Measurements from ENCODE around the gene RTN4R. TPM values are rescaled to one million over a fixed set of nuclear protein-coding genes. Genes with fewer than 3 reads are reported as not detected.

RTN4R gene
- total and polyA plus RNA-seq, 2 of the 4 experiments (the other 2 are of a cell fraction): 0.18 to 0.94 TPM

DNA sequence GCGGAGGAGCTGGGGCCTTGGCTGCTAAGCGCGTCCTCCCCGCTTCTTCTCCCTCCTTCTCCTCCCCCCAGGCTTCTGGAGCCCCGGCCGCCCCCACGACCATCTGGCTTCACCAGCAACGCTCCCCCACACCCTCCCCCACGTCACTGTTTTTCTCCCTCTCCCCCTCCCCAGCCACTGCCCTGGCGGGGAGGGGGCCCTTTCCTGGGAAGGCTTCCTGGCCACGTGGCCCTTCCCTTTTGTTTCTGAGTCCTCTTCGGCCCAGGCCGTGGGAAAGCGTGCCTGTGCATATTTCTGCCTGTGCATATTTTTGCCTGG, 27.7 kb downstream of the RTN4R start:
- in situ Hi-C loops (cut with MboI; ENCODE audit: low sequenced_read_pairs): no loop called here
- CTCF ChIA-PET: no interaction called here

More for the DNA sequence above, 27.7 kb downstream of the RTN4R start:
- H4K8ac ChIP-seq (ENCODE audit: low read depth in 2 of 2, low read length in 2 of 2): no peak overlapping the region
- H2AFZ ChIP-seq (replicated peaks; ENCODE audit: low read length, poor library complexity): no peak overlapping the region
- no peak overlapping the region for H3K18ac ChIP-seq (ENCODE audit: low read depth, low read length)
- TF ChIP-seq FOS (IDR thresholded peaks at IDR 0.05; ENCODE audit: low read depth, low read length) (no peak), POLR2A (IDR thresholded peaks at IDR 0.05; ENCODE audit: low read depth, low read length) (no peak), MXI1 (IDR thresholded peaks at IDR 0.05; ENCODE audit: borderline replicate concordance, low read depth, low read length) (no peak), CEBPB (IDR thresholded peaks at IDR 0.05; ENCODE audit: low read depth, low read length) (no peak), RAD21 (IDR thresholded peaks at IDR 0.05; ENCODE audit: low read length) (no peak), RCOR1 (IDR thresholded peaks at IDR 0.05; ENCODE audit: insufficient replicate concordance, low read length) (no peak), RFX5 (IDR thresholded peaks at IDR 0.05; ENCODE audit: low read depth, low read length) (no peak), SMC3 (IDR thresholded peaks at IDR 0.05; ENCODE audit: low read depth, low read length) (no peak), MAFK (IDR thresholded peaks at IDR 0.05; ENCODE audit: low read depth, low read length) (no peak), NFE2L2 (IDR thresholded peaks at IDR 0.05; ENCODE audit: low read depth, low read length) (no peak)
- TF ChIP-seq, protein P1, sequence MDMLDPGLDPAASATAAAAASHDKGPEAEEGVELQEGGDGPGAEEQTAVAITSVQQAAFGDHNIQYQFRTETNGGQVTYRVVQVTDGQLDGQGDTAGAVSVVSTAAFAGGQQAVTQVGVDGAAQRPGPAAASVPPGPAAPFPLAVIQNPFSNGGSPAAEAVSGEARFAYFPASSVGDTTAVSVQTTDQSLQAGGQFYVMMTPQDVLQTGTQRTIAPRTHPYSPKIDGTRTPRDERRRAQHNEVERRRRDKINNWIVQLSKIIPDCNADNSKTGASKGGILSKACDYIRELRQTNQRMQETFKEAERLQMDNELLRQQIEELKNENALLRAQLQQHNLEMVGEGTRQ (IDR thresholded peaks at IDR 0.05; ENCODE audit: low read depth, low read length): no peak
- TF ChIP-seq, protein P2, sequence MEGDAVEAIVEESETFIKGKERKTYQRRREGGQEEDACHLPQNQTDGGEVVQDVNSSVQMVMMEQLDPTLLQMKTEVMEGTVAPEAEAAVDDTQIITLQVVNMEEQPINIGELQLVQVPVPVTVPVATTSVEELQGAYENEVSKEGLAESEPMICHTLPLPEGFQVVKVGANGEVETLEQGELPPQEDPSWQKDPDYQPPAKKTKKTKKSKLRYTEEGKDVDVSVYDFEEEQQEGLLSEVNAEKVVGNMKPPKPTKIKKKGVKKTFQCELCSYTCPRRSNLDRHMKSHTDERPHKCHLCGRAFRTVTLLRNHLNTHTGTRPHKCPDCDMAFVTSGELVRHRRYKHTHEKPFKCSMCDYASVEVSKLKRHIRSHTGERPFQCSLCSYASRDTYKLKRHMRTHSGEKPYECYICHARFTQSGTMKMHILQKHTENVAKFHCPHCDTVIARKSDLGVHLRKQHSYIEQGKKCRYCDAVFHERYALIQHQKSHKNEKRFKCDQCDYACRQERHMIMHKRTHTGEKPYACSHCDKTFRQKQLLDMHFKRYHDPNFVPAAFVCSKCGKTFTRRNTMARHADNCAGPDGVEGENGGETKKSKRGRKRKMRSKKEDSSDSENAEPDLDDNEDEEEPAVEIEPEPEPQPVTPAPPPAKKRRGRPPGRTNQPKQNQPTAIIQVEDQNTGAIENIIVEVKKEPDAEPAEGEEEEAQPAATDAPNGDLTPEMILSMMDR (conservative IDR thresholded peaks at IDR 0.05; ENCODE audit: low read depth, low read length): no peak
- TF ChIP-seq, protein P3, sequence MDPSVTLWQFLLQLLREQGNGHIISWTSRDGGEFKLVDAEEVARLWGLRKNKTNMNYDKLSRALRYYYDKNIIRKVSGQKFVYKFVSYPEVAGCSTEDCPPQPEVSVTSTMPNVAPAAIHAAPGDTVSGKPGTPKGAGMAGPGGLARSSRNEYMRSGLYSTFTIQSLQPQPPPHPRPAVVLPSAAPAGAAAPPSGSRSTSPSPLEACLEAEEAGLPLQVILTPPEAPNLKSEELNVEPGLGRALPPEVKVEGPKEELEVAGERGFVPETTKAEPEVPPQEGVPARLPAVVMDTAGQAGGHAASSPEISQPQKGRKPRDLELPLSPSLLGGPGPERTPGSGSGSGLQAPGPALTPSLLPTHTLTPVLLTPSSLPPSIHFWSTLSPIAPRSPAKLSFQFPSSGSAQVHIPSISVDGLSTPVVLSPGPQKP (IDR thresholded peaks at IDR 0.05; ENCODE audit: borderline replicate concordance, low read depth, low read length): no peak
- no peak overlapping the region for H4K91ac ChIP-seq (ENCODE audit: insufficient read depth, low read depth, low read length)
- no TSS peak for BruUV-seq (replicated peaks)
- no peaks in the 10 kb centered on the region for H3K9me1 ChIP-seq (ENCODE audit: insufficient read depth, low read length)
- no peak overlapping the region for H3K14ac ChIP-seq (replicated peaks; ENCODE audit: low read depth, low read length)
- DNase-seq: no peak
- no peaks in the 10 kb centered on the region for H3K79me1 ChIP-seq (ENCODE audit: low read depth in 1 of 2, low read length in 2 of 2)
- H3K56ac ChIP-seq (ENCODE audit: extremely low read depth, insufficient read depth, low read length): no peak overlapping the region
- H3K27me3 ChIP-seq (ENCODE audit: control insufficient read depth, insufficient read depth, low read length): peaks cover 8% of the 10 kb centered on the region; the same call in 1 of the 2 replicates
- H3K4me2 ChIP-seq (ENCODE audit: low read depth, low read length): no peak overlapping the region
- no peak for ATAC-seq (ENCODE audit: low read depth)
- 8% methylated on average over 2 of the region's 14 CpGs; no CpG with 5 or more reads in 1 of the 2 experiments for WGBS, 2 experiments (ENCODE audit: extremely low coverage in 2 of 2, insufficient read length in 1 of 2)
- no peak overlapping the region for H2AK5ac ChIP-seq (ENCODE audit: low read depth, low read length)
- H3K4me3 ChIP-seq (ENCODE audit: insufficient read depth, low read depth, low read length): no peak overlapping the region
- dilution Hi-C loops (cut with HindIII; ENCODE audit: low sequenced_read_pairs, unreplicated experiment) (no loop called here), intact Hi-C loops (cut with micrococcal nuclease) (no loop called here)
- POLR2A ChIA-PET (ENCODE audit: unreplicated experiment): no interaction called here
- H3K36me3 ChIP-seq (ENCODE audit: control insufficient read depth, insufficient read depth, low read length): no peaks in the 10 kb centered on the region
- no peaks in the 10 kb centered on the region for H4K20me1 ChIP-seq (ENCODE audit: insufficient read depth, low read length)
- H2AK9ac ChIP-seq (replicated peaks; ENCODE audit: low read depth, low read length, poor library complexity): no peak overlapping the region
- no peak overlapping the region for H2BK120ac ChIP-seq (ENCODE audit: low read depth, low read length)
- H3K9me3 ChIP-seq (ENCODE audit: control insufficient read depth, insufficient read depth, low read length): no peaks in the 10 kb centered on the region
- no peak overlapping the region for H3K4ac ChIP-seq (ENCODE audit: low read depth, low read length)
- no peak overlapping the region for H2BK5ac ChIP-seq (ENCODE audit: low read depth, low read length, poor library complexity, severe bottlenecking)
- H2BK15ac ChIP-seq (ENCODE audit: low read depth, low read length): no peak overlapping the region
- H2BK20ac ChIP-seq (ENCODE audit: low read depth, low read length): no peak overlapping the region
- H3K27ac ChIP-seq (ENCODE audit: insufficient read depth, low read length): no peak overlapping the region
- H3K9ac ChIP-seq (ENCODE audit: low read depth, low read length): no peak overlapping the region
- peaks cover 5% of the 10 kb centered on the region for H3K4me1 ChIP-seq (ENCODE audit: control insufficient read depth, insufficient read depth, low read length)
- no peak overlapping the region for H4K5ac ChIP-seq (ENCODE audit: low read depth, low read length)
- H3K23ac ChIP-seq (ENCODE audit: low read depth, low read length): no peak overlapping the region

All from IMR-90 (cell line).